GM21529 (cell line): Measurements from ENCODE around the gene ARVCF.

ENCODE experiments used
- ATAC-seq: cut with Tn5 transposase; IDR thresholded peaks from one replicate; pipeline ENCODE4 v1.9.1; 2021; ENCODE audit not compliant: unreplicated experiment

The ARVCF gene

DNA sequence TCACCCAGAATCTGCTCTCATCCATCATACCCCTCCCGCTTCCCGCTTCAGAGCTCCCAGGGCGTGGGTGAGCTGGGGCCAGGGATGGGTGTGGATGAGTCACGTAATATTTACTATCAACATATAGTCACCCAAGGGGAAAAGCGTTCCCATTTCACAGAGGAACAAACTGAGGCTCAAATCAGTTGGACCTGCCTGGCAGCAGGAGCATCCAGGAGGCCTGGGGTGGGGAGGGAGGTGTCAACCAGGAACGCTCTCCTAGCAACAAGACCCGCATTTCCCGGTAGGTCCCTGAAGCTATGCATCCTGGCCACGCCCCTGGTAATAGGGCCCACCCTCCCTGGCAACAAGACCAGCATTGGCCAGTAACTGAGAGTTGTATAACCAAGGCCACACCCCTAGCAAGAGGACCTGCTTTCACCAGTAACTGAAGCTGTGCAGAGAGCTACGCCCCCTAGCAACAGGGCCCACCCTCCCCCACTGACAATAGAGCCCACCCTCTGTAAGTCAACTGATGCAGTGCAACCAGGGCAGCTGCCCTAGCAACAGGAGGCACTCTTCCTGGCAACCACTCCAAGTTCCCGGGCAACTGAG lies 42.3 kb downstream of the ARVCF start:
- ATAC-seq: no peak

GRCh38 chr22:19973551-19974267 lies 42.9 kb downstream of the ARVCF start:
- no peak for ATAC-seq

- no peak for ATAC-seq
These were observed 43.7 kb downstream of the ARVCF start for GRCh38 chr22:19972652-19973550.

GRCh38 chr22:19972251-19972650 lies 44.4 kb downstream of the ARVCF start:
- no peak for ATAC-seq

- ATAC-seq: no peak
These were observed 45.1 kb downstream of the ARVCF start for GRCh38 chr22:19971276-19972124.

DNA sequence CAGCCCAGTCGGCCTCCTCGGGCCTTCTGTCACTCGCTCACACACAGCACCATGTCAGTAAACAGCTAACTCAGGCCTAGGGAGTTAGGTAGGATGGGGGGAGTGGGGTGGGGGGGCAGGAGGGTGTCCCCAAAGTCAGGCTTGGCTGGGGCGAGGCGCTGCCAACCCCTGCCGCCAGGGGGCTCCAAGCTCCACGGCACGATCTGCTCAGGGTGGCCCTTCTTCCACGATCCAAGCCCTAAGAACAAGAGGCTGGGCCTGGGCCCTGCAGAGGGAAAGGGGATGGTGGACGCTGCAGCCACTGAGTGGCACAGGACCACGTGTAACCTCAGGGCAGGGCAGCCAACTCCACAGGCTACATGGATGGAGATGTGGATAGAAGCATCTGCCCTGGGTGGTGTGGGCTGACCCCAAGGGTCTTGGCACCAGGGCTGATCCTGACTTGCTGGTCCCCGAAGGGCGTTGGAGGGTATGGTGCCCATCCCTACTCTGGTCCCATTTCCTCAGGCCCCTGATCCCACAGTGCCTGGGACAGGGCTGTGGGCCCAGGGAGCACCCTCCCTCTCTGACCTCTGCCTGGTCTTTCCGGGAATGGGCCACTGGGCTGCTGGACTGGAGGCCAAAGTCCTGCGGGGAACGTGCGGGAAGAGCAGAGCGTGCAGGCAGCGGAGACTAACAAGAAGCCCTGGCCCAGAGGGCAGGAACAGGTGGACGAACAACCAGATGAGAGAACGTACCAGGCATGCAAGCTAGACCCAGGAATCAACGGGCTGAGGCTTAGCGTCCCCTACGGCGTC lies 45.9 kb downstream of the ARVCF start:
- no peak for ATAC-seq

GRCh38 chr22:19970031-19970478 lies 46.6 kb downstream of the ARVCF start:
- ATAC-seq: no peak

DNA sequence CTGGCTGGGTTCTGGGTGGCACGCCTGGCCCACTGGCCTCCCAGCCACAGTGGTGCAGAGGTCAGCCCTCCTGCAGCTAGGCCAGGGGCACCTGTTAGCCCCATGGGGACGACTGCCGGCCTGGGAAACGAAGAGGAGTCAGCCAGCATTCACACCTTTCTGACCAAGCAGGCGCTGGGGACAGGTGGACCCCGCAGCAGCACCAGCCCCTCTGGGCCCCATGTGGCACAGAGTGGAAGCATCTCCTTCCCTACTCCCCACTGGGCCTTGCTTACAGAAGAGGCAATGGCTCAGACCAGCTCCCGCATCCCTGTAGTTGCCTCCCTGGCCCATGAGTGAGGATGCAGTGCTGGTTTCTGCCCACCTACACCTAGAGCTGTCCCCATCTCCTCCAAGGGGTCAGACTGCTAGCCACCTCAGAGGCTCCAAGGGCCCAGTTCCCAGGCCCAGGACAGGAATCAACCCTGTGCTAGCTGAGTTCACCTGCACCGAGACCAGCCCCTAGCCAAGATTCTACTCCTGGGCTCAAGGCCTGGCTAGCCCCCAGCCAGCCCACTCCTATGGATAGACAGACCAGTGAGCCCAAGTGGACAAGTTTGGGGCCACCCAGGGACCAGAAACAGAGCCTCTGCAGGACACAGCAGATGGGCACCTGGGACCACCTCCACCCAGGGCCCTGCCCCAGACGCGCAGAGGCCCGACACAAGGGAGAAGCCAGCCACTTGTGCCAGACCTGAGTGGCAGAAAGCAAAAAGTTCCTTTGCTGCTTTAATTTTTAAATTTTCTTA lies 47.3 kb downstream of the ARVCF start:
- ATAC-seq: no peak

GRCh38 chr22:19968450-19968891 lies 48.2 kb downstream of the ARVCF start:
- ATAC-seq: no peak

GRCh38 chr22:19967850-19968449 lies 48.7 kb downstream of the ARVCF start:
- no peak for ATAC-seq

DNA sequence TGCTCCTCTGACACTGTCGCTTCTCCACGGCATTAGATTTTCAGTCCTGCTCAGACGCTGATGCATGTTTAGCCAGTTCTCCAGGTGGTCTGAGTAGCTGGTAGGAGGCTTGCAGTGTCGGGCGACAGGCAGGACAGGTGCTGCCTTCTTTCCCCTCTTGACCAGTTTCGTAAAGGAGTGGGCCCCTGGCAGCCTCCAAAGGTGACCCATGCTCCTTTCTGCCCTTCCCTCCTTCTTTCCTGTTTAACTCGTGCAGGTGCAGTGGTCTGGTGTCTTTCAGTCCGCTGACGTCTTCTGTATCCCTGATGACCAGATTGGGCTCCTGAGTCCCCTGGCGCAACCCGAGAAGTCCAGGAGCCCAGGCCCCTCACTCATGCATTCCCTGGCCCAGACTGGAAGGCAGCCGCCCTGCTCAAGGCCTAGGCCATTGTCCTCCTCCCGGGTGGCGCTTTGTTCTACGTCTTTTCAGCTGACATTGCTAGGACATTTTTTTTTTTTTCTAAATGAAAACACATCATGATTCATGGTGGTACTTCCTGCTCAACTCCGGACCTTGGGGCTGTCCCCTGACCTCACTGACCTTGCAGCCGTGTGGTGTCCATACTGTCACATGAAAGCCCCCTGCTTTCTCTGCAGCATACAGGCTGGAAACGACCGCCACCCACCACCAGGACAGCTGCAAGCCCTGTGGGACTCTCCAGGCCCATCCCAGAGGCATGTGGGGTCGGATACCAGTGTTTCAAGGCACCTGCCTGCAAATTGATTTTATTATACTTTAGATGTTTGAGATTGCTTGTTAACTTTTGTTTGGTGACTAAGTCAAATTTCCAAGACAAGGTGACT lies 49.5 kb downstream of the ARVCF start:
- no peak for ATAC-seq

- ATAC-seq: no peak
These were observed 50.6 kb downstream of the ARVCF start for GRCh38 chr22:19965771-19966709.

- ATAC-seq: no peak
These were observed 51.8 kb downstream of the ARVCF start for GRCh38 chr22:19964701-19965386.

DNA sequence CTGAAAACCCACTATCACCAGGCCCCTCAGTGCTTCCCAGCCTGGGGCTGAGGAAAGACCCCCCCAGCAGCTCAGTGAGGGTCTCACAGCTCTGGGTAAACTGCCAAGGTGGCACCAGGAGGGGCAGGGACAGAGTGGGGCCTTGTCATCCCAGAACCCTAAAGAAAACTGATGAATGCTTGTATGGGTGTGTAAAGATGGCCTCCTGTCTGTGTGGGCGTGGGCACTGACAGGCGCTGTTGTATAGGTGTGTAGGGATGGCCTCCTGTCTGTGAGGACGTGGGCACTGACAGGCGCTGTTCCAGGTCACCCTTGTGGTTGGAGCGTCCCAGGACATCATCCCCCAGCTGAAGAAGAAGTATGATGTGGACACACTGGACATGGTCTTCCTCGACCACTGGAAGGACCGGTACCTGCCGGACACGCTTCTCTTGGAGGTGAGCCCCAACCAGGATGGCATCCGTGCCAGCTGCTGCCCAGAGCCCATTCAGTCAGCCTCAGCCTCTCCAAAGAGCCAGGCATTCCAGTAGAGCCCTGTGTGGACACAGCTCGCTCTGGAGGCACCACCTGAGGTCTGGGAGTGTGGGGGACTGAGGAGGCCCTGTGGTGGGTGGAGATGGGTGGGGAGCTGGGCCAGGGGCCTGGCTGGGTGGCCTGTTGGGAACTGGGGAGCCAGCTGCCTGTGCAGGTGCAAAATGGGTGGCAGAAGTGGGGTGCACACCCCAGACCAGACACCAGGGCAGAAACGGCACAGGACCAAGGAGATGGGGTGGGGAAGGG lies 52.6 kb downstream of the ARVCF start:
- ATAC-seq: no peak
